ENCODE data around the gene EXD3.

EXD3 gene

GRCh38 chr9:137367506-137368430 lies 55.2 kb downstream of the EXD3 start:
- no peak overlapping the region for H3K4me3 ChIP-seq (ENCODE audit: low read depth, low read length)
- TF ChIP-seq, protein P1, sequence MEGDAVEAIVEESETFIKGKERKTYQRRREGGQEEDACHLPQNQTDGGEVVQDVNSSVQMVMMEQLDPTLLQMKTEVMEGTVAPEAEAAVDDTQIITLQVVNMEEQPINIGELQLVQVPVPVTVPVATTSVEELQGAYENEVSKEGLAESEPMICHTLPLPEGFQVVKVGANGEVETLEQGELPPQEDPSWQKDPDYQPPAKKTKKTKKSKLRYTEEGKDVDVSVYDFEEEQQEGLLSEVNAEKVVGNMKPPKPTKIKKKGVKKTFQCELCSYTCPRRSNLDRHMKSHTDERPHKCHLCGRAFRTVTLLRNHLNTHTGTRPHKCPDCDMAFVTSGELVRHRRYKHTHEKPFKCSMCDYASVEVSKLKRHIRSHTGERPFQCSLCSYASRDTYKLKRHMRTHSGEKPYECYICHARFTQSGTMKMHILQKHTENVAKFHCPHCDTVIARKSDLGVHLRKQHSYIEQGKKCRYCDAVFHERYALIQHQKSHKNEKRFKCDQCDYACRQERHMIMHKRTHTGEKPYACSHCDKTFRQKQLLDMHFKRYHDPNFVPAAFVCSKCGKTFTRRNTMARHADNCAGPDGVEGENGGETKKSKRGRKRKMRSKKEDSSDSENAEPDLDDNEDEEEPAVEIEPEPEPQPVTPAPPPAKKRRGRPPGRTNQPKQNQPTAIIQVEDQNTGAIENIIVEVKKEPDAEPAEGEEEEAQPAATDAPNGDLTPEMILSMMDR (IDR thresholded peaks at IDR 0.05; ENCODE audit: low read depth, low read length), result no peak

DNA sequence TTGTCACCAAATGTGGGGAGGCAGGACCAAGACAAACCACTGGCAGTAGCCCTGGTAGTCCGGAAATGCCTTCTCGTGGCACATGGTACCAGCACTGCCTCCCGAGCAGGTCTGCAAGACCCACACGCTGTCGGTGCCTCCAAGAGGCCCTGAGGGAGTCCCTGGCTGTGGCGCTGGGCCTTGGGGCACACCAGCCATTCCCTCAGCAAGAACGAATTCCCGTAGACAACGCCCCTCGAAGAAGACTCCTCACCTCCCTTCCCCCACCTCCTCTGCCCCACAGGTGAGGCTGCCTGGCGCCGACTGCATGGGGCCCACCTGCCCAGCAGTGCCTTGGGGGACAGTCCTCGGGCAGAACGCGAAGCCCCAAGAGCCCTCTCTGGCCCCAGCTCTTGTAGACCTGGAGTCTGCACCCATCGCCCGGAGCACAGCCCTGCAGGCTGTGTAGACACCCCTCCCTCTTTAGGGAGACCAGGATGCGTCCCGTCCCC lies 56.0 kb downstream of the EXD3 start:
- TF ChIP-seq, protein P1 (IDR thresholded peaks at IDR 0.05; ENCODE audit: low read depth, low read length), result no peak

GRCh38 chr9:137366445-137366810 lies 56.5 kb downstream of the EXD3 start:
- TF ChIP-seq, protein P1 (IDR thresholded peaks at IDR 0.05; ENCODE audit: low read depth, low read length), result no peak
- H3K4me3 ChIP-seq (ENCODE audit: low read depth, low read length), result no peak overlapping the region

More for the DNA sequence above, 56.0 kb downstream of the EXD3 start:
- no peak overlapping the region for H3K4me3 ChIP-seq (ENCODE audit: low read depth, low read length)

- TF ChIP-seq, protein P1 (IDR thresholded peaks at IDR 0.05; ENCODE audit: low read depth, low read length), result no peak
- H3K4me3 ChIP-seq (ENCODE audit: low read depth, low read length), result no peak overlapping the region
Observed at GRCh38 chr9:137365552-137366444, 57.2 kb downstream of the EXD3 start.

DNA sequence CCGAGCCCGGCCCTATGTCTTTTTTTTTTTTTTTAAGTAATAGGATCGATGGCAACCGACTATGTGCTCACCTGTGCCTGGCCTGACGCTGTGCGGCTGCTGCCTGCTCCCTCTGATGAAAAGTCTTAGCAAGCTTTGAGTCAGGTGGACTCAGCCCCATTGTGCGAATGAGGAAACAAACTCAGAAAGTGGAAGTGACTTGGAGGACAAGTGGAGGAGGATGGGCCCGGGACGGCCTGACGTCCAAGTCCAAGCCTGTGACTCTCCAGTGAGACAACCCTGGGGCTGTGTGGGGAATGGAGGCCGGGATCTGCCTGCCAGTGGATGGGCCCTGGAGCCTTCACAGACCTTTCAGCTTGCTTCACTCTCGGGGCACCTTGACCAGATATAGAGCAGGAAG lies 57.9 kb downstream of the EXD3 start:
- TF ChIP-seq, protein P1 (IDR thresholded peaks at IDR 0.05; ENCODE audit: low read depth, low read length), result no peak

DNA sequence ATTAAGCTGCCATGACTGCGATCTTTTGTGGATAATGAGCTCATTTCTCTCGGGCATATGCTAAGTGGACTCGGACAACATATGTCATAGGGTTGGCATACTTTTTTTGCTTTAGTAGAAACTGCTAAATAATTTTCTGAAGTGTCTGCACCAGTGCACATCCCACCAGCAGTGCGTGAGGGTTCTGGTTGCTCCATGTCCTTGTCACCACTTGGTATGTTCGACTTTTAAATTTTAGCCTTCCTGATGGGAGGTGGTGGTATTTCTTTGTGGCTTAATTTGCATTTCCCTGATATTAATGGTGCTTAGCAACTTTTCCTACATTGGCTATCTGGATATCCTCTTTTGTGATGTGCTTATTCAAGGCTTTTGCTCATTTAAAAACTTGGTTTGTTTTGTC lies 63.1 kb downstream of the EXD3 start:
- TF ChIP-seq, protein P1 (IDR thresholded peaks at IDR 0.05; ENCODE audit: low read depth, low read length), result no peak
- no peak overlapping the region for H3K4me3 ChIP-seq (ENCODE audit: low read depth, low read length)

More for the DNA sequence above, 57.9 kb downstream of the EXD3 start:
- no peak overlapping the region for H3K4me3 ChIP-seq (ENCODE audit: low read depth, low read length)

Measured in WI38 (cell line).